Esophagus (tissue), 2 donors: ENCODE data around the gene RNU6-9. TPM values are rescaled to one million over a fixed set of nuclear protein-coding genes. Genes with fewer than 3 reads are reported as not detected.

ENCODE experiments used
- H3K27ac ChIP-seq, 2 donors: one replicate each; pipeline ENCODE4 v1.5.1; 2013; ENCODE audit warnings: low read depth in 2 of 2, mild to moderate bottlenecking in 2 of 2, inconsistent platforms in 1 of 2, low read length in 1 of 2, moderate library complexity in 1 of 2
- H3K27me3 ChIP-seq, 2 donors: one replicate each; pipeline ENCODE4 v1.6.1; 2013; ENCODE audit warnings: low read length in 2 of 2, control low read depth in 1 of 2, mild to moderate bottlenecking in 1 of 2; ENCODE audit not compliant: insufficient read depth in 2 of 2, control insufficient read depth in 1 of 2
- H3K36me3 ChIP-seq, 2 donors: one replicate each; pipeline ENCODE4 v1.6.1; 2013; ENCODE audit warnings: low read length in 1 of 2; ENCODE audit not compliant: control insufficient read depth in 2 of 2, insufficient read depth in 2 of 2
- H3K4me1 ChIP-seq, 2 donors: one replicate each; pipeline ENCODE4 v1.6.1; 2013; ENCODE audit warnings: low read length in 1 of 2; ENCODE audit not compliant: control insufficient read depth in 2 of 2, insufficient read depth in 2 of 2
- H3K4me3 ChIP-seq, 2 donors: one replicate each; pipeline ENCODE4 v1.5.1; 2013; ENCODE audit warnings: low read length in 2 of 2, mild to moderate bottlenecking in 2 of 2, low read depth in 1 of 2, moderate library complexity in 1 of 2
- H3K9me3 ChIP-seq, 2 donors: one replicate each; pipeline ENCODE4 v1.6.1; 2013; ENCODE audit warnings: mild to moderate bottlenecking in 2 of 2, low read depth in 1 of 2, low read length in 1 of 2, moderate library complexity in 1 of 2; ENCODE audit not compliant: control insufficient read depth in 2 of 2, insufficient read depth in 1 of 2
- WGBS, 2 donors: extraction: QIAGEN DNeasy Blood & Tissue Kit; methylation state at CpG; one replicate each; pipeline ENCODE4 v1.1.7; 2013; 5-methylcytosine and 5-hydroxymethylcytosine counted together
- polyA plus RNA-seq, 2 donors: library from polyadenylated mRNA; stranded (reverse); fragments of 200-250 nt; gene quantifications; one replicate each; pipeline ENCODE4 v1.2.3, GENCODE V29; 2013
- donor health status: healthy with polysubstance abuse.
- donor health status: Bipolar disorder and iron deficiency.

RNU6-9 gene
- polyA plus RNA-seq, 2 donors: not detected

DNA sequence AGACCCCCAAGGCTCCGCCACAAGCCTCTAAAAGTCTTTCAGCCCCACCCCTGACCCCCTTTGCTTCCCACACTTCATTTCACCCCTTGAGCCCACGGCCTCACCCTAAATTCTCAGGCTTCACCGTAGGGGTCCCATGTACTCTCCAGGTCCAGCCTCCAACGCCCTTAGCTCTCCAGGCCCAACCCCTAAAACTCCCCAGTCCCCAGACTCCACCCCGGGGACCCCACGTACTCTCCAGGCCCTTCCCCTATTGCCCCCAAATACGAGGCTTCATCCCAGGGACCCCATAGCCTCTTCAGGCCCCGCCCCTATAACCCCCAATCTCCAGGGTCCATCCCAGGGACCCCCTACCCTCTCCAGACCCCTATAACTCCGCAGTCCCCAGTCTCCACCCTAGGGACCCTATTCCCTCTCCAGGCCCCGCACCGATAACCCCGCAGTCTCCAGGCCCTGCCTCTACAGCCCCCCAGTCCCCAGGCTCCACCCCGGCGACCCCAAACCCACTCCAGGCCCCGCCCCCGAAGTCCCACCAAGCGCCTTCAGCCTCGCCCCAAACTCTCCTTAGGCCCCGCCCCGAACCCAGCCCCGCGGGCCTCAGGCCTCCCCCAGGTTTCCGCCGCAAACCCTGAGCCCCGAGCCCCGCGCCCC, 916 bp upstream of the RNU6-9 start:
- Histone ChIP-seq H3K9me3 (no peaks in the 10 kb centered on the region), H3K27ac (peak overlapping the region; percentile 92 to 97), H3K4me3 (peak overlapping the region; percentile 91 to 97), H3K27me3 (no peaks in the 10 kb centered on the region), H3K36me3 (peaks cover 7 to 24% of the 10 kb centered on the region in 2 donors), H3K4me1 (peaks cover 3 to 7% of the 10 kb centered on the region in 2 donors)
- WGBS, 2 donors: 4 to 8% methylated on average over 15 to 27 of the region's 27 CpGs

DNA sequence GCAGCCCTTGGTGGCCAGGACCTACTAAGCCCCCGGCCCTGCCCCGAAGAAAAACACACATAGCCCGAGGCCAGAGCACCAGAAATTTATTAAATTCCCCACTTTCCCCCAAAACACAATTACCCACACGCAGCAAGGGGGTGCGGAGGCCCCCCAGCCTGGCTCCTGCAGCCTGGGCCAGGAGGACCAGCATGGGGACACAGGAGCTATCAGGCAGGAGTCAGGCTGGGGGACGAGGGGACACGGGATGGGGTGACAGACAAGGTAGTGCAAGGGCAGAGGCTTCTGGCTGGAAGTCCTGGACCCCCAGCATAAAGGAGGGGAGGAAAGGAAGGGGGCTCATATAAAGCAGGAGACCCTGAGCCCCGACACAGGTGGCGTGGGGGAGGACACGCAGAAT, 3.1 kb downstream of the RNU6-9 start:
- Histone ChIP-seq H3K27ac (no peak overlapping the region), H3K36me3 (peaks cover 6 to 16% of the 10 kb centered on the region in 2 donors), H3K4me1 (peaks cover 0 to 4% of the 10 kb centered on the region in 2 donors), H3K9me3 (no peaks in the 10 kb centered on the region), H3K4me3 (no peak overlapping the region), H3K27me3 (no peaks in the 10 kb centered on the region)
- 87 to 97% methylated on average over 10 of the region's 10 CpGs for WGBS, 2 donors

DNA sequence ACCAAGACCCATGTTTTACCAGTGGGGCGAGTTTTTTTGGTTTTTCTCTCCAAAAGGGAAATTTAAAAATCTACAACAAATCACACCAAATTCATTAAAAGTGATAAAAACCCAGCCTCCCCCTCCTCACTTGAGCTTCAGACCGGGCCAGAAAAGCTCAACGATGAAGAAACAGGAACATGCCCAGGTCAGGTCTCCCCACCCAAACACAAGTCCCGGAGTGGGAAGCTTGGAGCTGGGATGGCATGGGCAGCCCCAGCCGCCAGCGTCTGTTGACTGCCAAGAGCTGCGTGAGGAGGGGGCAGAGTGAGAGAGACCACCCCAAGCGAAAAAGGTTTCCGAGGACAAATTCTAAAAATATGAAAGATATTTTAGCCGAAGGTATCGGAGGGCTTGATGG, 3.7 kb downstream of the RNU6-9 start:
- Histone ChIP-seq H3K27ac (no peak overlapping the region), H3K36me3 (peaks cover 6 to 20% of the 10 kb centered on the region in 2 donors), H3K9me3 (no peaks in the 10 kb centered on the region), H3K4me3 (no peak overlapping the region), H3K27me3 (no peaks in the 10 kb centered on the region), H3K4me1 (peaks cover 0 to 2% of the 10 kb centered on the region in 2 donors)
- 89 to 92% methylated on average over 11 of the region's 11 CpGs for WGBS, 2 donors

DNA sequence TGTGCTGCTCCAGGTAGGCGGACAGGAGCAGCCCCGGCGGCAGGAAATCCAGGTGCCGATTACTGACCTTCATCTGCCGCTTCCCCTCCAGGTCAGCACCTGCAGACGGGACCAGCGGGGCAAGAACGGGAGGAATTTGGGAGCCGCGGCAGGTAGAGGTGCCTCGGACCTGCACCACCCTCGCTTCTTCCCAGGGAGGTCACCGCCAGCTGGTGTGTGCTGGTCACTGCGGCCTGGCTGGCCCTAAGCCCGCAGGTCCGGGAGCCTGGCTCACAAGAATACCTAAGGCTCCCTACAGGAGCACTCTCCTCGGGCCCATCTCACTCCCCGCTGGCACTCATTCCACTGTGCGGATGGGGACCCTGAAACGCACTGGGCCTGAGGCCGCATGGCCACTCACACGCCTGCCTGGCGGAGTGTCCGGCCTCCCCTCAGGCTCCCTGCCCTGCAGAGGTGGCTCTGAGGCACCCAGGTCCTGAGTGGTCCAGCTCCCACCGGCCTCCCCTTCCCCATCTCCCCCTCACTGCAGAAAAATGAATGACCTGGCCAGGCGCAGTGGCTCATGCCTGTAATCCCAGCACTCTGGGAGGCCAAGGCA, 4.3 kb downstream of the RNU6-9 start:
- Histone ChIP-seq H3K27ac (no peak overlapping the region), H3K27me3 (no peaks in the 10 kb centered on the region), H3K36me3 (peaks cover 6 to 20% of the 10 kb centered on the region in 2 donors), H3K9me3 (no peaks in the 10 kb centered on the region), H3K4me1 (peaks cover 0 to 2% of the 10 kb centered on the region in 2 donors), H3K4me3 (no peak overlapping the region)
- 87 to 90% methylated on average over 24 to 26 of the region's 26 CpGs for WGBS, 2 donors

DNA sequence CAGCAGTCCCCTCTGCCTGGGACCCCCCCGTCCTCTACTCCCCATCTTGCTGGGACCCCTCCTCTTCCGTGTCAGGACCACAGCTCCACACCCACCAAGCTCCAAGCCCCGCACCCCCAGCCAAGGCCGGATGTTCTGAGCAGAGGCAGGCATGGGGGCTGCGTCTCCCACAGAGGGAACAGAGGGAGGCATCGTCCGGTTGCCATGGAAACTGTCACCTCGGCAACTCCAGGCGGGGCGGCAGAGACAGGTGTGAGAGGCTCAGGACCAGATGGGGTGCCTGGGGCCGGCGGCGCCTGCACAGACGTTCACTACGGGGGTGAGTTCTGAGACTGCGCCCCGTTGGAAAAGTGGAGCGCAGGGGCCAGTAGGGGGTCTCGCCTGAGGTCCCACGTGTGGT, 5.4 kb downstream of the RNU6-9 start:
- no peaks in the 10 kb centered on the region for H3K27me3 ChIP-seq
- no peak overlapping the region for H3K27ac ChIP-seq
- H3K4me1 ChIP-seq: peaks cover 0 to under 1% of the 10 kb centered on the region in 2 donors
- H3K9me3 ChIP-seq: no peaks in the 10 kb centered on the region
- 76 to 77% methylated on average over 17 to 20 of the region's 20 CpGs for WGBS, 2 donors
- H3K36me3 ChIP-seq: peaks cover 6 to 20% of the 10 kb centered on the region in 2 donors
- no peak overlapping the region for H3K4me3 ChIP-seq

DNA sequence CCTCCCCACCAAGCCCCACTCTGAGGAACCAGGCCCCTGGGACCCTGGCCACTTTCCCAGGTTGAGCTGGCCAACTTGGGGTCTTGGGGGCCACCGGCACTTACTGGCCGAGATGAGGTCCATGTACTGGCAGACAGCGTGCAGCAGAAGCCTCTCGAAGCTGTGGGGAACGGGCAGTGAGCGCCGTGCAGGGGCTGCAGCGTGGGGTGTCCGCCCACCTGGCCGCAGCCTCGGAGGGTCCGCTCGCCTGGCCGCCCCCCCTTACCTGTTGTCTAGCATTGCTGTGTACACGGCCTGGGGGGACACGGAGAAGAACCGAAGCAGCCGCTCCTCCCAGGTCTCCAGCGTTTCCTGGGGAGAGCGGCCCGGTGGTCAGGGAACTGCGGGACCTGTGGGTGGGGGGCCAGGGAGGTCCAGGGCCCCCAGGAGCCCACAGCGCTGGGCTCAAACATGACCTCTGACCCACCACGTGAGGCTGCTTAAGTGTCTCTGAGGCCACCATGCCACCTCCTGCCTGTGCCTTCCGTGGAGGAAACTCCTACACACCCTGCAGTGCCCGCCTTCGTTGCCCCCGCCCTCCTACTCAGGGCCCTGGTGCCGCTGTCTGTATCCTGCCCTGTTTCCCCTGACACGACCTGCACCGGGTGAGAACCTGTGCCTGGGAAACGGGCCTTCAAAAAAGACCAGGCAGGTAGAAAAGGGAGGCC, 6.2 kb downstream of the RNU6-9 start:
- no peak overlapping the region for H3K4me3 ChIP-seq
- 90 to 91% methylated on average over 32 of the region's 32 CpGs for WGBS, 2 donors
- no peak overlapping the region for H3K27ac ChIP-seq
- H3K9me3 ChIP-seq: no peaks in the 10 kb centered on the region
- no peaks in the 10 kb centered on the region for H3K27me3 ChIP-seq
- peaks cover 6 to 20% of the 10 kb centered on the region in 2 donors for H3K36me3 ChIP-seq
- H3K4me1 ChIP-seq: peaks cover 2 to 3% of the 10 kb centered on the region in 2 donors

DNA sequence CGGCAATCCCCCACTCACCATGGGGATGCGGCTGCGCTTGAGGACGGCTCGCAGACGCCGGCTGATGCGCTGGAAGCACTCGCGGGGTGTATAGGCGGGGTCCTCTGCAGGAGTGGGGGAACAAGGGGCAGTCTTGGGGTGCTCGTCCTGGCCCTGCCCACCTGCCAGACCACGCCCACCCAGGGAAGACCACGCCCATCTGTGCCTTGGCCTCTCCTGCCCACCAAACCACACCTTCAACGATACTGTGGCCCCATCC, 6.7 kb downstream of the RNU6-9 start:
- peaks cover 2 to 3% of the 10 kb centered on the region in 2 donors for H3K4me1 ChIP-seq
- H3K27me3 ChIP-seq: no peaks in the 10 kb centered on the region
- no peaks in the 10 kb centered on the region for H3K9me3 ChIP-seq
- 88 to 91% methylated on average over 15 of the region's 15 CpGs for WGBS, 2 donors
- H3K4me3 ChIP-seq: no peak overlapping the region
- H3K36me3 ChIP-seq: peaks cover 6 to 20% of the 10 kb centered on the region in 2 donors
- H3K27ac ChIP-seq: no peak overlapping the region

DNA sequence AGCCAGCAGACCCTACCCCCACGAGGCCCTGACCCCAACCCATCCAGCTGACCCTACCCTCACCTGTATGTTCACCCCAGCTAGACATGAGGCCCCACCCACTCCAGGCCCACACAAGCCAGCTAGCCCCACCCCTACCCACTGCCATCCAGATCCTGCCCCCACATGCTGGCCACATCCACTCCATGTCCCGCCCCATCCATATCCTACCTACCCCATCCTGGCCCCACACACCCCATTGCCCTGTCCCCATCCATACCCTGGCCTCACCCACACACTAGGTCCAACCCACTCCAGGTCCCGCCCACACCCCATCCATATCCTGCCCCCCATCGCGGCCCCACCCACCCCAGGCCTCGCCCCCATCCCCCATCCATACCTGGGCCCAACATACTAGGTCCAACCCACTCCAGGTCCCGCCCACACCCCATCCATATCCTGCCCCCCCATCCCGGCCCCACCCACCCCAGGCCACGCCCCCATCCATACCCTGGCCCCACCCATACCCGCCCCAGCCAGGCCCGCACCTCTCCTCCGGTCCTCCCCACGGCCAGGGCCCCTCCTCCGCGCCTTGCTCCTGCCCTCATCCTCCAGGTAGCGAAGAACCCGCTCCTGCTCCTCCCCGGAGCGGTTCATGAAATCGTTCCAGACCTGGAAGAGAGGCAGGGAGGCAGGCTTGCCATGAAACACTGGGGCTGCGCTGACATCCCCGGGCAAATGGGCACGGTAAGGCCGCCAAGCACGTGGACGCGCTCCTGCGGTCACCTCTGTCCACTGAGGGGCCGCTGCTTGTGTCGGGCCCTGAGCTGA, 7.2 kb downstream of the RNU6-9 start:
- H3K27me3 ChIP-seq: no peaks in the 10 kb centered on the region
- H3K4me3 ChIP-seq: no peak overlapping the region
- 78 to 83% methylated on average over 26 to 30 of the region's 30 CpGs for WGBS, 2 donors
- H3K9me3 ChIP-seq: no peaks in the 10 kb centered on the region
- H3K36me3 ChIP-seq: peaks cover 6 to 20% of the 10 kb centered on the region in 2 donors
- H3K4me1 ChIP-seq: peaks cover 2 to 3% of the 10 kb centered on the region in 2 donors
- H3K27ac ChIP-seq: no peak overlapping the region

DNA sequence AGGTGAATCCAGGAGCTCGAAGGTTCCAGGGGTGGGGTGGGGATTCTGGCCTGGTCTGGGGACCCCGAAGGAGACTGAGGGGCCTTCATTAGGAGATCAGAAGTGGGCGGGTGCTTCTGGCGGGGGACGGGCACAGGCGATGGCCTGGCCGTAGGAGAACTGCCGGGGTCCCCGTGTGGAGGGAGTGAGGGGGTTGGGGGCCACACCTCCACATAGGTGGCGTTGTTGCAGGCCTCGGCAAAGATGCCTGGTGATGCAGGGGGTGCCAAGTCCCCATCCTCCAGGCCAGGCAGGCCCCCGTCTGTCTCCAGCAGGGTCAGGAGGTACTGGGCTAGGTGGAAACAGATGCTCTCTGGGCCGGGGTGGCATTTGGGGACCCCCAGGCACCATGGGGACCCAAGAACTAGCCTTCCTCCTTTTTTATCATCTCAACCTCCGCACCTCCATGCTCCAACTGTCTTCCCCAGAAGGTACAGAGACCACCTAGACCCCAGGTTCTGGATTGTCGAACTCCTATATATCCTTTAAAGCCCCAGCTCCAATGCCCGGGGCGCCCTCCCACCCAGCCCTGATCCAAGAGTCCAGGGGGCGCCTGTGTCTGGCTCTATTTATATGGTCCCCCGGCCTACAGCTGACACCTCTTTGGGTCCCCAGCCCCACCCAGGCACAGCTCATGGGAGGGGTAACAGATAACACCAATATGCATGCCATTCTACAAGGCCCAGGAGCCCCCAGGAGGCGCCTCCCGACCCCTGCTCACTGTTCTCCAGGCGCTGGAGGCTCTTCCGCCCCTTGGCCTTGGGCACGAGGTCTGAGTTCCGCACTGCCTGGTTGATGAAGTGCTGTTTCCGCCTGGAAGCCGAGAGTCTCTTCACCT, 8.2 kb downstream of the RNU6-9 start:
- H3K4me3 ChIP-seq: no peak overlapping the region
- H3K27me3 ChIP-seq: no peaks in the 10 kb centered on the region
- H3K4me1 ChIP-seq: peaks cover 2 to 3% of the 10 kb centered on the region in 2 donors
- WGBS, 2 donors: 93 to 95% methylated on average over 25 to 27 of the region's 27 CpGs
- no peak overlapping the region for H3K27ac ChIP-seq
- H3K9me3 ChIP-seq: no peaks in the 10 kb centered on the region
- peaks cover 6 to 20% of the 10 kb centered on the region in 2 donors for H3K36me3 ChIP-seq
